HCT116 (cell line): ENCODE results near the gene CELSR3. TPM values are rescaled to one million over a fixed set of nuclear protein-coding genes. Genes with fewer than 3 reads are reported as not detected.
A peak's percentile ranks its signal among the peaks of the same experiment; 100 is the strongest.

Source experiments
- ATAC-seq: fragments of 200-7000 bp; cut with Tn5 transposase; 2 replicates; pipeline ENCODE4 v1.9.1; 2020; ENCODE audit warnings: mild to moderate bottlenecking, moderate library complexity
- BruUV-seq: library from RNA; stranded (reverse); fragments of 400-500 nt; replicated peaks from 2 replicates; lab custom pipeline; 2021; lab: Mats Ljungman, UMichigan
- CTCF ChIA-PET: fragments of 300-600 bp; sonication (Branson Sonifier 250); formaldehyde crosslinking; loops from one replicate; lab custom pipeline; 2021; ENCODE audit warnings: antibody characterized with exemption; lab: Charles Lee
- POLR2A ChIA-PET: fragments of 300-600, 350-600 bp; sonication (Branson Sonifier 250); formaldehyde crosslinking; loops from one replicate; lab custom pipeline; 2021; ENCODE audit warnings: antibody characterized with exemption; lab: Charles Lee
- RAD21 ChIA-PET, 2 experiments: fragments of 300-600 bp; sonication (Branson Sonifier 250); formaldehyde crosslinking; loops; one replicate each; lab custom pipeline; 2023; ENCODE audit warnings: low total read pairs in 2 of 2; ENCODE audit not compliant: uncharacterized antibody in 2 of 2, unreplicated experiment in 2 of 2, low non-redundant PET in 1 of 2; lab: Charles Lee
- DNase-seq: peaks from one replicate; pipeline ENCODE4 v3.0.0-alpha.2; 2010; ENCODE audit warnings: low read depth, low spot score
- H2AFZ ChIP-seq: fragments of 200-600 bp; shearing (Covaris generic), sonication (generic); 2 replicates; pipeline ENCODE4 v1.6.1; 2017; ENCODE audit warnings: low read depth, mixed run types, mixed read lengths, antibody characterized with exemption, low read length; ENCODE audit not compliant: poor library complexity, severe bottlenecking
- H3K27ac ChIP-seq: 2 replicates; pipeline ENCODE4 v1.5.1; 2012; ENCODE audit warnings: low read depth, low read length
- H3K27me3 ChIP-seq: fragments of 200-600 bp; sonication (generic); 2 replicates; pipeline ENCODE4 v1.6.1; 2016; ENCODE audit warnings: mixed run types, low read length, mixed read lengths; ENCODE audit not compliant: insufficient read depth
- H3K36me3 ChIP-seq, 2 experiments: fragments of 200-500 bp in 1 of 2; fragments of 200-600 bp in 1 of 2; sonication (Bioruptor generic) in 1 of 2; sonication (generic) in 1 of 2; 2 replicates each; pipeline versions ENCODE4 v1.5.1 to v1.6.1; 2014 to 2016; ENCODE audit warnings: low read length in 2 of 2, inconsistent platforms in 1 of 2, mixed read lengths in 1 of 2, mixed run types in 1 of 2; ENCODE audit not compliant: insufficient read depth in 2 of 2, control insufficient read depth in 1 of 2
- H3K4me1 ChIP-seq, 2 experiments: fragments of 200-600 bp in 1 of 2; sonication (generic) in 1 of 2; 2 replicates each; pipeline versions ENCODE4 v1.5.1 to v1.6.1; 2012 to 2017; ENCODE audit warnings: low read length in 2 of 2, inconsistent platforms in 1 of 2, mild to moderate bottlenecking in 1 of 2, mixed read lengths in 1 of 2, mixed run types in 1 of 2, moderate library complexity in 1 of 2; ENCODE audit not compliant: insufficient read depth in 2 of 2, control insufficient read depth in 1 of 2
- H3K4me2 ChIP-seq: fragments of 200-600 bp; sonication (generic); 2 replicates; pipeline ENCODE4 v1.6.1; 2017; ENCODE audit warnings: mixed run types, low read length, mixed read lengths
- H3K4me3 ChIP-seq, 2 experiments: fragments of 200-600 bp in 1 of 2; sonication (generic) in 1 of 2; replicated peaks in 1 of 2; 2 replicates each; pipeline ENCODE4 v1.5.1; 2011 to 2016; ENCODE audit warnings: low read length in 2 of 2, control low read depth in 1 of 2, low read depth in 1 of 2, mild to moderate bottlenecking in 1 of 2, mixed read lengths in 1 of 2, mixed run types in 1 of 2
- H3K79me2 ChIP-seq: fragments of 200-600 bp; sonication (generic); 2 replicates; pipeline ENCODE4 v1.6.1; 2017; ENCODE audit warnings: mild to moderate bottlenecking, mixed run types, low read length, moderate library complexity, mixed read lengths; ENCODE audit not compliant: insufficient read depth
- H3K9ac ChIP-seq: fragments of 200-600 bp; sonication (generic); 2 replicates; pipeline ENCODE4 v1.6.1; 2016; ENCODE audit warnings: low read length, mixed read lengths
- H3K9me2 ChIP-seq: fragments of 200-600 bp; sonication (generic), shearing (Covaris generic); 2 replicates; pipeline ENCODE4 v1.6.1; 2017; ENCODE audit warnings: mixed run types, mild to moderate bottlenecking, moderate library complexity; ENCODE audit not compliant: insufficient read depth
- H3K9me3 ChIP-seq, 2 experiments: fragments of 200-500 bp in 1 of 2; fragments of 200-600 bp in 1 of 2; sonication (Bioruptor generic) in 1 of 2; sonication (generic) in 1 of 2; 2 replicates each; pipeline ENCODE4 v1.6.1; 2014 to 2017; ENCODE audit warnings: low read length in 2 of 2, mixed read lengths in 2 of 2, inconsistent platforms in 1 of 2, low read depth in 1 of 2, mild to moderate bottlenecking in 1 of 2, mixed run types in 1 of 2, moderate library complexity in 1 of 2; ENCODE audit not compliant: control insufficient read depth in 1 of 2, insufficient read depth in 1 of 2
- H4K20me1 ChIP-seq: fragments of 200-600 bp; sonication (generic), shearing (Covaris generic); 2 replicates; pipeline ENCODE4 v1.6.1; 2017; ENCODE audit warnings: mixed run types, mild to moderate bottlenecking, moderate library complexity; ENCODE audit not compliant: insufficient read depth
- CEBPB ChIP-seq: IDR thresholded peaks from 2 replicates; pipeline ENCODE4 v1.6.1; 2012; ENCODE audit warnings: low read depth
- CTCF ChIP-seq, 3 experiments: fragments of 200-600 bp in 1 of 3; sonication (generic) in 1 of 3; IDR thresholded peaks in 2 of 3; conservative IDR thresholded peaks in 1 of 3; 2 replicates each; pipeline ENCODE4 v1.5.1; 2012 to 2017; ENCODE audit warnings: low read depth in 2 of 3, low read length in 2 of 3, antibody characterized with exemption in 1 of 3, borderline replicate concordance in 1 of 3, control low read depth in 1 of 3, mild to moderate bottlenecking in 1 of 3, mixed read lengths in 1 of 3, mixed run types in 1 of 3, moderate library complexity in 1 of 3; ENCODE audit not compliant: insufficient read depth in 1 of 3
- EGR1 ChIP-seq: IDR thresholded peaks from 2 replicates; pipeline ENCODE4 v1.6.1; 2012; ENCODE audit warnings: low read depth
- ELF1 ChIP-seq: IDR thresholded peaks from 2 replicates; pipeline ENCODE4 v1.6.1; 2012; ENCODE audit warnings: low read depth, borderline replicate concordance
- EZH2 ChIP-seq: fragments of 200-600 bp; sonication (generic); IDR thresholded peaks from 2 replicates; pipeline ENCODE4 v1.6.1; 2017; ENCODE audit warnings: antibody characterized with exemption, mixed run types
- FOSL1 ChIP-seq: IDR thresholded peaks from 2 replicates; pipeline ENCODE4 v1.6.1; 2012; ENCODE audit warnings: low read depth
- JUND ChIP-seq: IDR thresholded peaks from 2 replicates; pipeline ENCODE4 v1.6.1; 2012
- MAX ChIP-seq: IDR thresholded peaks from 2 replicates; pipeline ENCODE4 v1.6.1; 2012
- REST ChIP-seq: IDR thresholded peaks from 2 replicates; pipeline ENCODE4 v1.6.1; 2012; ENCODE audit warnings: low read depth
- SP1 ChIP-seq: IDR thresholded peaks from 2 replicates; pipeline ENCODE4 v1.6.1; 2012; ENCODE audit warnings: low read depth
- YY1 ChIP-seq: IDR thresholded peaks from 2 replicates; pipeline ENCODE4 v1.6.1; 2011; ENCODE audit warnings: low read length, low read depth, moderate library complexity, mild to moderate bottlenecking; ENCODE audit not compliant: insufficient replicate concordance; ENCODE audit errors: extremely low read depth
- ZFX ChIP-seq: fragments of 450-650 bp; IDR thresholded peaks from 2 replicates; pipeline ENCODE4 v1.6.1; 2017
- intact Hi-C: fragments of 100-400 bp; cut with micrococcal nuclease; formaldehyde crosslinking; loops from 2 replicates; pipeline ENCODE4 v1.10.0; 2022
- total RNA-seq: library from RNA; stranded (reverse); gene quantifications from one replicate; pipeline ENCODE4 v1.2.1, GENCODE V29; 2021; ENCODE audit not compliant: unreplicated experiment

The CELSR3 gene
- total RNA-seq, 1 experiment from 2014 or later, result 7.8 TPM

GRCh38 chr3:48635222-48636021, 27.3 kb downstream of the CELSR3 start, which contains the start of gene SLC26A6 (continued):
- TF ChIP-seq CTCF (IDR thresholded peaks at IDR 0.05 in 2 of 3, conservative IDR thresholded peaks at IDR 0.05 in 1 of 3; ENCODE audit: borderline replicate concordance in 1 of 3, insufficient read depth in 1 of 3, low read depth in 2 of 3, low read length in 2 of 3) (peak in 2 of 3 experiments; percentile 80 to 82; a peak in 4 of 6 replicates), SP1 (no peak)

DNA sequence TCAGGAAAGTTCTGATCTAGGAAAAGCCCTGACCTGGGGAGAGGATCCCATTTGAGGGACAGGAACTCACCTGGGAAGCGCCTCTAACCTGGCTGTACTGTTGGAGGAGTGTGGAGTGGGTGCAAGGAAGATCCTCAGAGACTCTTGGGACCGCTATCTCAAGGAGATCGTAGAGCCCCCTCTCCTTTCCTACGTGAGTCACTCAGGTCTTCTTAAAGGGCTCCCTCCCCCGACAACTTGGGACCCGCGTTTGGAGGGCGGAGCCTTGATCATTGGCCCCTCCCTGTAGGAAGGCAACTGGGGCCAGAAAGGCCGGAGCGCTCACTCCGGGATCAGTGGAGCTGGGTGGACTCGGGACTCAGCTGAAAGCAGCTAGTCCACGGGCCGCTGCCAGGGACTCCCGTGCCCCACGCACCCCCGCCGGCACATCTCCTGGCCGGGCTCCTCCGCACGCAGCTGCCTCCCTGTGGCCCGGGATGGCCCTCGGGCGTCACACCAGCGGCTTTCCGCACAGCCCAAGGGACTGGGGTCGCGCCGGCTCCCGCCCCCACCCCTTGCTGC, 27.9 kb downstream of the CELSR3 start:
- ChIA-PET RAD21 (interaction anchor here (0.9 to 1.4 kb wide), 2 partner anchors 28 to 234 kb away, joined by 3 to 4 read pairs; partner anchors contain the start of gene CELSR3 (in 1 of the 2)), POLR2A (interaction anchor here (1.0 to 2.3 kb wide), 4 partner anchors 24 to 78 kb away, joined by 3 to 15 read pairs (median 4); partner anchors contain the start of genes CELSR3, PFKFB4 and UQCRC1)

More for the DNA sequence above, 27.9 kb downstream of the CELSR3 start:
- peaks cover 11 to 22% of the 10 kb centered on the region in 2 experiments for H3K4me1 ChIP-seq
- intact Hi-C loops, result loop anchor here (1.0 to 2.0 kb wide), 3 partner anchors 22 to 170 kb away; partner anchors contain the start of gene PFKFB4
- no peaks in the 10 kb centered on the region for H3K27me3 ChIP-seq
- CTCF ChIA-PET, result interaction anchor here (0.6 to 1.9 kb wide), 13 partner anchors 9 to 234 kb away, joined by 3 to 14 read pairs (median 4); partner anchors contain the start of genes CELSR3, PFKFB4 and UQCRC1
- peak overlapping the region; percentile 87 to 94 for H3K4me3 ChIP-seq
- ATAC-seq (peak; percentile 58), DNase-seq (no peak)
- peak overlapping the region; percentile 80 for H3K9ac ChIP-seq
- H3K9me3 ChIP-seq, result no peaks in the 10 kb centered on the region
- TF ChIP-seq EZH2 (no peak), JUND (no peak), FOSL1 (no peak), MAX (no peak), YY1 (no peak), REST (no peak), CEBPB (no peak), ELF1 (no peak), EGR1 (no peak), ZFX (no peak)
- TSS peak; percentile 48 for BruUV-seq
- peak overlapping the region; percentile 73 for H3K27ac ChIP-seq
- peak overlapping the region; percentile 94 for H3K4me2 ChIP-seq
- peaks cover 12% of the 10 kb centered on the region; the same call in 1 of the 2 replicates for H3K79me2 ChIP-seq
- no peaks in the 10 kb centered on the region for H4K20me1 ChIP-seq
- H3K9me2 ChIP-seq, result no peaks in the 10 kb centered on the region
- H3K36me3 ChIP-seq, result peaks cover 9 to 30% of the 10 kb centered on the region in 2 experiments; a peak in 2 of 4 replicates
- H2AFZ ChIP-seq, result no peak overlapping the region
